HG03060 (cell line): ENCODE measurements around the gene PATE4.

Experiments
- ATAC-seq: cut with Tn5 transposase; IDR thresholded peaks from one replicate; pipeline ENCODE4 v1.9.1; 2021; ENCODE audit warnings: low read depth, moderate number of reproducible peaks; ENCODE audit not compliant: unreplicated experiment

PATE4 gene

DNA sequence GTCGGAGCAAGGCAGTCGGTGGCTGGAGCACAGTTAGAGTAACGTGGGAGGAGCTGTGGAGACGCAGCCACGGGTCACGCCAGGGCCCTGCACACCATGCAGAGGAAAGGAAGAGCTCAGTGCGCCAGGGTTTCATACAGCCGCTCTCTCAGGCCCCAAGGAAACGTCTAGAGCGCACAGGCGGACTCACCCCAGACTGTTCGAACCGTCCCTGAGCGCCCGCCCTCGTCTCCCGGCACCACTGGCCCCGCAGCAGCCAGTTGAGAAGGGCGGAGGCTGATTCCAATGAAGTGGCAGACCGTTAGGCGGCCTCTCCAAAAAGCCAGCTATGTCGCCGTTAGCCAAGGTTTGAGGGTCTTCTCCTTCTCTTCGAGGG is 53.9 kb downstream of the PATE4 start:
- ATAC-seq = no peak

DNA sequence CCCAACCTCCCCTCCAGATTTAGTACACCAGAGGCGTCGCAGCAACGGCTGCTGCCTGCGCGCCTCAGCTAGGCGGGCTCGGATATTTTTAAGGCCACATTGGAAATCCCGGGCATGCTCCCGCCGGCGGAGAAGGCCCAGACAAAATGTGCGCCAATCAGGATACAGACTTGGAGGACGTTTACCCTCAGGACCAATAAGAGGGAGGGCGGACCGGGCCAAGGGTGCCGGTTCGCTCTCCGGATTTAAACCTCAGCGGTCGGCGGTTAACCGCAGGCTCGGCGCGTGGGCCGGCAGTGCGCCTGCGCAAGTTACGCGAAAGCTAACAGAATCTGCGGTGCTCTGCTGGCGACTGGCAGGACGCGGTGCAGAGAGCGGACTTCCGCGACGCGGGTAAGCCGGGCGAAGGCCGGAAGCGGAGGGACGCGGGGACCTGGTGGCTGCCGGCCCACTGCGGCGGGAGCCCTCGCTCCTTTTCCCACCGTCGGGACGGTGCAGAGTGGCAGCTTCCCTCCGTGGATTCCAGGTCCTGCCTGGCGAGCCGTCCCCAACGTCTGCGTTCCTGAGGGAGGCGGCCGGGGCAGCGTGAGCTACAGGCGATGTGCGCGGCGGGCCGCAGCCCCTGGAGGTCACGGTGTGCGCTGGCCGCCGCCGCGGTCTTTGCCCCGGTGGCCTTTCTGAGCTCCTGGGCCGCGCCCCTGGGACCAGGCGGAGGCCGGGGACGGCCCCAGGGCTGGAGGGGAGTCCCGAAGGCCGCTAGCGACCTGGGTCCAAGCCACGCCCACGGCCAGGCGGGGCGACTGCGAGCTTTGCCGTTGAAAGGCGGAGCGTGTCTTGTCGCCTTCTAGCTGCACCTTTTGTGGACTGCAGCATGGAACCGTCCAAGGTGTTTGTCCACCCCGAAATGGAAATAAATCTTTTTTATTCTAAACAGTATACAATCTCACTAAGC is 54.5 kb downstream of the PATE4 start, which contains the start of gene HYLS1:
Gene HYLS1, plus strand, starts transcription at position 296 of the 952 bp plus-strand sequence. CDS start 11,701 bp downstream, outside the sequence.
- peak; percentile 79 for ATAC-seq
